WERI-Rb-1 (cell line): Measurements from ENCODE around the gene EFEMP1.

ENCODE experiments used
- DNase-seq: peaks from one replicate; pipeline ENCODE4 v3.0.0-alpha.2; 2020
- H3K27ac ChIP-seq: fragments of 250-450 bp; sonication (Bioruptor Pico); 2 replicates; pipeline ENCODE4 v1.5.1; 2020; ENCODE audit warnings: mild to moderate bottlenecking, moderate library complexity
- H3K27me3 ChIP-seq: fragments of 250-450 bp; sonication (Bioruptor Pico); 2 replicates; pipeline ENCODE4 v1.5.1; 2021; ENCODE audit warnings: mild to moderate bottlenecking, low read depth, moderate library complexity; ENCODE audit not compliant: insufficient read depth, severe bottlenecking
- H3K36me3 ChIP-seq: fragments of 250-450 bp; sonication (Bioruptor Pico); 2 replicates; pipeline ENCODE4 v1.5.1; 2020; ENCODE audit warnings: mild to moderate bottlenecking, moderate library complexity
- H3K4me3 ChIP-seq: 2 replicates; pipeline ENCODE4 v1.5.1; 2011; ENCODE audit warnings: low read depth, mild to moderate bottlenecking, control low read depth, low read length
- H3K9me3 ChIP-seq: fragments of 250-450 bp; sonication (Bioruptor Pico); 2 replicates; pipeline ENCODE4 v1.5.1; 2021; ENCODE audit warnings: mild to moderate bottlenecking, moderate library complexity; ENCODE audit not compliant: severe bottlenecking
- CTCF ChIP-seq: IDR thresholded peaks from 2 replicates; pipeline ENCODE4 v1.5.1; 2011; ENCODE audit warnings: low read depth, mild to moderate bottlenecking, control low read depth, inconsistent platforms, low read length

Gene EFEMP1

DNA sequence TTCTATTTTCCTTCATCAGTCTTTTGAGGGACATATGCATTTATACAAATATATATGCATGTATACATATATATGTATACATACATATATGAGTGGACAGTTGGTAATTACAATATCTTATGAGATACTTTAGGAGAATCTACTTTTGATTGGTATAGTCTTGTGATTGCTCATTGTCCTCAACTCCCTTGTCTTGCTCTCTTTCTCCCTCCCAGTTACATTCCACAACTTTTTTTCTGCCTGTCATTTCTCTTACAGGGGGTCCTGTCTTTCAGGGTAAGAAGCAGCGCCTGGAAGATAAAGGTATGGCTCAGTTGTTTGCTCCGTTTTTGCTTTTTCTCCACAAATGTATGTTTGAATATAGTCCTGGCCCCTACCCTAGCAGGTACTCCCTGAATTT, 19.9 kb downstream of the EFEMP1 start:
- Histone ChIP-seq H3K27me3 (no peaks in the 10 kb centered on the region), H3K27ac (no peak overlapping the region), H3K9me3 (no peaks in the 10 kb centered on the region), H3K36me3 (no peaks in the 10 kb centered on the region), H3K4me3 (no peak overlapping the region)
- DNase-seq = no peak
- TF ChIP-seq CTCF = no peak

DNA sequence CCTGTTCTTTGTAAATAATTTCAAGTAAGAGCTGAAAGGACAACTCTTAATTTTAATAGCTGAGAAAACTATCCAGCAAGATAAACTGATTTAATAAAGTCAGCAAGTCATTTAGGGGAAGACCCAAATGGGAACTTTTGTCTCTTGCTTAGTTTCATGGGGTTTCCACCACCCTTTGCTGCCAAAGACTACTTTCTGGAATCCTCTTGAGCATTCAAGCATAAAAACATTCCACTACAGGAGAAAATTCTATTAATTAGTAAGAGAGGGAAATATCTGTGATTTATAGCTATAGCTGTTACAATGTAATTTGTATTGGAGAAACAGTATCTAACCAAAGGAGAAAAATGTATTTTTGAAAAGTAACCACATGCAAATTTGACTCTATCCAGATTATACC, 20.6 kb downstream of the EFEMP1 start:
- no peak for TF ChIP-seq CTCF
- Histone ChIP-seq H3K27me3 (no peaks in the 10 kb centered on the region), H3K4me3 (no peak overlapping the region)

DNA sequence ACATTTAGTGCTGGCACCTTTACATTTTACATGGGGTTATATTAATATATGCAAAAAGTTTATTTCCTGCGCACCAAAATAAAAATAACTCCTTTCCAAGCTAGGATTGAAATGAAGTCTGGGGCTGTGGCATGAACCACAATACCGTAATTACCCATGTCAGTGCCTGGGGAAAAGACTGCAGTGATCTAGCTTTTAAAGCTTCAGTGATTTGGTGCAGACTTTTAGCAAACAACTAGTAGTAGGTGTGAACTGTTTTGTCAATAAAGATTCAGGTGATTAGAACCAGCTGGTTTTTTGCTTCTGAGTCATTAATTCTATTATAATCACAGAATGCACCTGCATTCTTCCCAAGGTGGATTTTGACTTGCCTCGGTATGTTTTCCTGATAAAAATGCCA, 21.2 kb downstream of the EFEMP1 start:
- no peak for DNase-seq
- no peak overlapping the region for H3K4me3 ChIP-seq

More for the DNA sequence above, 20.6 kb downstream of the EFEMP1 start:
- Histone ChIP-seq H3K36me3 (no peaks in the 10 kb centered on the region), H3K27ac (no peak overlapping the region), H3K9me3 (no peaks in the 10 kb centered on the region)
- DNase-seq = no peak

DNA sequence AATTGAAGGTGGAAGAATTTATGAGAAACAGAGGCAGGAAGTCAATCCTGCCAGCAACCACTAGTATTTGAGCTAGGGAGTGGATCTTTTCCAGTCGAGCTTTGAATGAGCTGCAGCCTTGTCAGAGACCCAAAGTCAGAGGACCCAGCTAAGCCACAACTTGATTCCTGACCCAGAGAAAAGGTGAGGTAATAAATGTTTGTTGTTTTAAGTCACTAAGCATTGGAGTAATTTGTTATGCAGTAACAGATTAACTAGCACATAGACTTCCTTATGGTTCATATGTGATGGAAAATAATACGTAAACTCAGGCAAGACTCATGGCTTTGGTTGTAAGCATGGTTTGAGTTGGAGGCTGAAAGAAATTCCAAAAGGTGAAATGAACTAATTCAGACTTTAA, 21.6 kb downstream of the EFEMP1 start:
- Histone ChIP-seq H3K27me3 (no peaks in the 10 kb centered on the region), H3K4me3 (no peak overlapping the region), H3K27ac (no peak overlapping the region), H3K9me3 (no peaks in the 10 kb centered on the region), H3K36me3 (no peaks in the 10 kb centered on the region)
- no peak for TF ChIP-seq CTCF
- DNase-seq = no peak

More for the DNA sequence above, 21.2 kb downstream of the EFEMP1 start:
- H3K36me3 ChIP-seq = no peaks in the 10 kb centered on the region
- no peak for TF ChIP-seq CTCF
- H3K27me3 ChIP-seq = no peaks in the 10 kb centered on the region
- H3K27ac ChIP-seq = no peak overlapping the region
- no peaks in the 10 kb centered on the region for H3K9me3 ChIP-seq

- TF ChIP-seq CTCF = no peak
- DNase-seq = no peak
- H3K27ac ChIP-seq = no peak overlapping the region
Measured at GRCh38 chr2:55901322-55901721, 22.3 kb downstream of the EFEMP1 start.

DNA sequence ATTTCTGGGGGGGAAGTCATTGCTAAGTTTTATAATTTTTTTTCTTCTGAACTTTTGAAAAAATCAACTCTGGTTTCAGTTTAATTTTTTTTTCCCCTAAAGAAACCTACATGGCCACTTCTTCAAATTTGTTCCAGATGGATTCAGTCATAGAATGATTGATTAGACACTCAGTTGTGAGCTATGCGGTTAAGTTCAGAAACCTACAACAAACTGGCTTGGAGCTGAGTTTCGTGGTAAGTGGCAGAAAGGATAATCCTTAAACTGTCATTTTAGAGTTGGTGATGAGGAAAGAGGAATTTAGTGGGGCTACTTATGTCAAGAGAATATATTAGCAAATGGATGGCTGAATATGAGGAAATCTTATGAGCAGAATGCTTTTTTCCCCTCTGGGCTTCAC, 23.7 kb downstream of the EFEMP1 start:
- H3K27ac ChIP-seq = no peak overlapping the region
- H3K9me3 ChIP-seq = no peaks in the 10 kb centered on the region
- no peak overlapping the region for H3K4me3 ChIP-seq
- no peaks in the 10 kb centered on the region for H3K27me3 ChIP-seq
- no peaks in the 10 kb centered on the region for H3K36me3 ChIP-seq
- no peak for TF ChIP-seq CTCF
- no peak for DNase-seq

More at GRCh38 chr2:55901322-55901721, 22.3 kb downstream of the EFEMP1 start:
- Histone ChIP-seq H3K4me3 (no peak overlapping the region), H3K36me3 (no peaks in the 10 kb centered on the region), H3K27me3 (no peaks in the 10 kb centered on the region), H3K9me3 (no peaks in the 10 kb centered on the region)
